Omental fat pad (tissue), 4 donors: ENCODE measurements around the gene CAMK2N1. TPM values are rescaled to one million over a fixed set of nuclear protein-coding genes. Genes with fewer than 3 reads are reported as not detected.
"Not testable (repeated sequence)": the region's sequence is repeated elsewhere in the genome, so short reads cannot be mapped to it uniquely, and the experiment has no call there.

Source experiments
- ATAC-seq: fragments of 150-250 bp; one replicate; pipeline ENCODE4 v1.9.1; 2016; ENCODE audit warnings: mild to moderate bottlenecking, moderate library complexity; ENCODE audit not compliant: low FRiP score
- DNase-seq: peaks from one replicate; pipeline ENCODE4 v3.0.0-alpha.2; 2019; ENCODE audit warnings: low spot score
- CTCF ChIP-seq, 3 donors: fragments of 450-650 bp; IDR thresholded peaks; one replicate each; pipeline ENCODE4 v1.5.1; 2016 to 2017; ENCODE audit warnings: antibody characterized with exemption in 3 of 3, mild to moderate bottlenecking in 3 of 3, moderate library complexity in 2 of 3
- total RNA-seq, 4 donors: library from RNA; depleted of rRNA; stranded (reverse); fragments of >200 nt; gene quantifications; one replicate each; pipeline ENCODE4 v1.1.0, GENCODE V29; 2016

The CAMK2N1 gene
- total RNA-seq, 4 donors from 2014 or later = 4.4 to 6.5 (median 5.4) TPM

GRCh38 chr1:20507248-20507563, 21.2 kb upstream of the CAMK2N1 start:
- TF ChIP-seq CTCF (IDR thresholded peaks at IDR 0.05) = no peak
- ATAC-seq (no peak), DNase-seq (no peak)

GRCh38 chr1:20505488-20505887, 19.5 kb upstream of the CAMK2N1 start:
- no peak for DNase-seq
- TF ChIP-seq CTCF (IDR thresholded peaks at IDR 0.05) = no peak
- no peak for ATAC-seq

- no peak for TF ChIP-seq CTCF (IDR thresholded peaks at IDR 0.05)
- no peak for ATAC-seq
- DNase-seq = no peak
These were observed 14.7 kb upstream of the CAMK2N1 start for GRCh38 chr1:20500716-20501115.

GRCh38 chr1:20499718-20500117, 13.7 kb upstream of the CAMK2N1 start:
- DNase-seq (no peak), ATAC-seq (no peak)
- no peak for TF ChIP-seq CTCF (IDR thresholded peaks at IDR 0.05)

- no peak for DNase-seq
- no peak for ATAC-seq
- TF ChIP-seq CTCF (IDR thresholded peaks at IDR 0.05) = no peak
These were observed 13.1 kb upstream of the CAMK2N1 start for GRCh38 chr1:20499105-20499504.

GRCh38 chr1:20498116-20498515, 12.1 kb upstream of the CAMK2N1 start:
- DNase-seq (no peak), ATAC-seq (no peak)
- TF ChIP-seq CTCF (IDR thresholded peaks at IDR 0.05) = no peak

GRCh38 chr1:20497506-20497905, 11.5 kb upstream of the CAMK2N1 start:
- no peak for DNase-seq
- no peak for ATAC-seq
- TF ChIP-seq CTCF (IDR thresholded peaks at IDR 0.05) = no peak

GRCh38 chr1:20496725-20497383, 10.8 kb upstream of the CAMK2N1 start:
- DNase-seq = not testable (repeated sequence)

More at GRCh38 chr1:20496725-20497383, 10.8 kb upstream of the CAMK2N1 start:
- ATAC-seq = not testable (repeated sequence)
